ENCODE measurements around the gene TMEM132E.

TMEM132E gene

DNA sequence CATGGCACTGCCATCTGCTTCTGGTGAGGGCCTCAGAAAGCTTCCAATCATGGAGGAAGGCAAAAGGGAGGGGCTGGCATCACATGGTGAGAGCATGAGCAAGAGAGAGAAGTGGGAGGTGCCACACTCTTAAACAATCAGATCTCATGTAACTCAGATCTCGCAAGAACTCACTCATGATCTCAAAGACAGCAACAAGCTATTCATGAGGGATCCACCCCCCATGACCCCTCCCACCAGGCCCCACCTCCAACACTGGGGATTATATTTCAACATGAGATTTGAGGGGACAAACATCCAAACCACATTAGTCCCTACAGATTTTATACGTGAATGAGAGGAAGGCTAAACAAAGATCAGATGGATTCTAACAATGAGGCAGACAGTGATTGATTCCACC, 8.9 kb upstream of the TMEM132E start:
- DNase-seq: no peak

DNA sequence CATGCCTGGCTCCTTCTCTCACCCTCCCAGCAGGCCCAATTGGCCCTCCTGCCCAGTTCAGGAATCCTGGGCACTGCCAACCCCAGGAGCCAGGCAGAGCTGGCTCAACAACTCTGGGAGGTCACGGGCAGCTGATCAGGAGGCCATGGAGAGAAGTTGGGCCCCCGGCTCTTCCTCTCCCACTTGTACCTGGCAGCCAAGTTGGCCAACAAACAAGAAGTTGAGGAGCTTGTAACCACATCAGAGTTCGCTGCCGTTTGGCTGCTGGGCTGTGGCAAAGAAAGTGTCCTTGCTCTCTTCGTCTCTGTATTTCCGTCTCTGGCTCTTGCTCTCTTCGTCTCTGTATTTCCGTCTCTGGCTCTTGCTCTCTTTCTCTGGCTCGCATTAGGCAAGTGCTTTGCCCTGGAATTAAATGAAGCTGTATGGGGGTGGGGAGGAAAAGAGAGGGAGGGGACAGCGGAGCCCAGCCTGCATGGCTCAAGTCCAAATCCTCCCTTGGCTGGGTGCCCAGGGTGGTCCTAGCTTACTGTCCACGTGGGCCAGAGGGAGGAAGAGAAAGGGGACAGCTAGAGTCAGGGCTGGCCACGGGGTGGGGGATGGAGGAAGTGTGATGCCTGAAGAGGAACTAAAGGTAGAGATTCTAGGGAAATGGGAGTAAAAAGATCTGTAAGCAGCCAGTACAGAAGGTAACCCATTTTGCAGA, 7.8 kb upstream of the TMEM132E start:
- no peak for DNase-seq

DNA sequence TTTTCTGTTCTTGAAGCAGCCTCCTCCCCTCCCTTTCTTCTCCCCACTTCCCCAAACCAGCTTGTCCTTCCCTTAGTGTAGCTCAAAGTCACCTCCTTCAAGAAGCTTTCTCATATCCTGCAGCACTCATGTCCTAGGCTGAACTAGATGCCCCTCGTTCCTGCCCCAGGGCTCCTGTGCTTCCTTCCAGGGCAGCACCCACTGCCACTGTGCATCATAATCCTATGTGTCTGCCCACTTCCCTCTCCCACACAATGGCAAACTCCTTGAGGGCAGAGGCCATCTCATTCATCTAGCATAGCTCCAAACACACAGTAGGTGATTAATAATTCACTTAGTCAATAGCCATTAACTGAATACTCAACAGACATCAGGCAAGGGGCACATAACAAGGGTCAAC, 6.9 kb upstream of the TMEM132E start:
- no peak for DNase-seq

DNA sequence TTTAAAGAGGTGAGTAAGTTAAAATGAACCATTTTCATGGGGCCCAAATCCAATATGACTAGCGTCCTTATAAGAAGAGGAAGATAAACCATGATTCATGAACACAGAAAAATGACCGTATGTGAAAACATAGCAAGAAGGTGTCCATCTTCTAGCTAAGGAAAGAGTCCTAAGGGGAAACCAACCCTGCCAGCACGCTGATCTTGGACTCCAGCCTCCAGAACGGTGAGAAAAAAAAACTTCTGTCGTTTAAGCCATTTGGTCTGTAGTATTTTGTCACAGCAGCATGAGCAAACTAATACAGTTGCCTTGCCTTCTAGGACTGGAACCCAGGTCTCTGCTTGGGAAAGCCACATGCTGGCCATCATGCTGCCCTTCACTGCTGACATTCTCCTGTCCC, 4.2 kb upstream of the TMEM132E start:
- no peak for DNase-seq

DNA sequence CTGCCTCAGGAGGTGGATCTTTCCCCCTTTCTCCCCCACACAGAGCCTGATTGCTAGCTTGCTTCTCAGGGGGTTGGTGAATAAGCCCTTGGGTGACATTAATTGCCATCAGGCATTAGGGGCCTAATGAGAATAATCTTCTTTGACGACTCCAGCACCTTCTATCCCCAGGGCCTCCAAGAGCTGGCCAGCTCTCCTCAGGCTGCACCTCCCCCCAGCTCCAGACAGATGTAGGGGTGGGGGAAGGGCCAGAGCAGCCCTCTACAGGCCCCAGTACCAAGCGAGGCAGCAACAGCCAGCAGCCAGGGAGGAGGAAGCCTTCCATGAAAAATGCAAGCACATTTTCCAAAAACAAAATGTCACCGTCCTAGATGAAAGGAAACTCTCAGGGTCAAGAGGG, 1.4 kb upstream of the TMEM132E start:
- DNase-seq: no peak

DNA sequence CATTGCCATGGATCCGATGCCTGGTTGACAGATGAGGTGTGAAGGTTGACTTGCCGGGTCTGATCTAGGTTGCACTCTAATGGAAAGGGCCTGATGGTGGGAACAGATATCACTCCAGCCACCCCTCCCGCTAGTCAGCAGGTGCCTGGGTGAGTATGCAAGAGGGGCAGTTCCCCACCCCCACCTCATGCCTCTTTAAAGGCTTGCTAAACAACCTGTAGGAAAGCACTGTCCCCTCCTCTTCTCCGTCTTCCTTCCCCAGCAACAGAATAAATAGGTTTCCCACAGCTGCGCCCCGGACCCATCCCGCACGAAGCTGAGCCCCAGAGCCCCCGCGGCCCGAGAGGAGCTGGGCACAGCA, 746 bp upstream of the TMEM132E start:
- no peak for DNase-seq

DNA sequence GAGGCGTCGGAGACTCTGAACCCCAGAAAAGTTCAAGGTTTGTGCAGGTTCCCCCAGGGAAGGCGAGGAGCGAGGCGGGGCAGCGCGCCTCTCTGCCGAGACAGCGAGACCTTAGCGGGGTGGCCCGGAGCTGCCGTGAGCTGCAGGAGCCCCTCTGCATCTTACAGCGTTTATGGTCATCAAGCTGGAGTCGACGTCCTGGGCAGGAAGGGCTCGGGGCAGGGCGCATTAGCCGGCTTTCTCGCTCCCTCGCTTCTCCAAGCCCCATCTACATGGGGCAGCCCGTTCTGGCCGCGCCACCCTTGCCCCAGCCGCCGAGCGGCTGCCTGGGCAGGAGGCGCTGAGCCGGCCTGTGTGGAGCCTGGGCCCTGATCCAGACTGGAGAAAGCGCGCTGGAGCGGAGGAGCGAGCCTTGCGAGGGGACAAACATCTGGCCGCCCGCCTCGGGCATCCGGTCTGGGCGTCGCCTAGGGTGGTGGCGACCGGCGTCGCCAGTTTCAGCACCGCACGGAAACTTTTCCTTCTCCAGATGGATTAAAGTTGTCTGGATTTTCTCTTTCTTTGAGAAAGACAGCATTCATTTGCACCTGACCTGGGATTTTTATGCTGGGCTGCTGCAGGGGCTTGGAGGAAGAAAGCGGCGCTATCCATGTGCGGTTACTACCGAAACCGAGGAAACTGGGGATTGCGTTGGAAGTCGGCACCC, 750 bp downstream of the TMEM132E start:
- no peak for DNase-seq

DNA sequence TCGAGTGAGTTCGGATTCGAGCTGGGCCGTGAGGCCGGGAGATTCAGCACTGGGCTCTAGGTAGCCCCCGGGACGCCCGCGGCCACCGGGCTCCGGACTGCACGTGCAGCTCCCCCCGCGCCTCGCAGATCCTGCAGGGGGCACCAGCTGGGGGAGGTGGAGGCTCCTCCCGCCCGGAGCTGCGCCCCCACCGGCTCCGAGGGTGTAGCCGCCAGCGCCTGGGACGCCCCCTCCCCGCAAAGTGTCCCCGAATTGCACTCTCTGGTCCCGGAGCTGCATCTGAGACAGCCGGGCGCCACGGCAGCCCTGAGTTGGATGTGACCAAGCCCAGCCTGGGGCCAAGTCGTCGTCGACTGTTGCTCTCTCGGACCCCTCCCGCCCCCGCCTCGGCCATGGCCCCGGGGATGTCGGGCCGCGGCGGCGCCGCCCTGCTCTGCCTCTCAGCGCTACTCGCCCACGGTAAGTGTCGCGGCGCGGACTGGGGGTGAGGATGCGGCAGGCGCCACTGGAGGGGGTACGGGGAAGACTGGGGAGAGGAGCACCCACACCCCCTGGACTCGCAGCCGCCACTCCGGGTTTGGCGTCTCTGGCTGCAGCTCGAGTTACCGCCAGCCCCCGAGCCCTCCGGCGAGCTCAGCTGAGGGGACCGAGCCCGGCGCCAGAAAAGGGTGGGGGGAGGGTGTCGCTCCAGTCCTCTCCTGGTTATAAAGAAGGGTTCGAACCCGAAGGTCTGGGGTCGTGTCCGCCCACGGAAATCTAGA, 1.5 kb downstream of the TMEM132E start:
- no peak for DNase-seq

DNA sequence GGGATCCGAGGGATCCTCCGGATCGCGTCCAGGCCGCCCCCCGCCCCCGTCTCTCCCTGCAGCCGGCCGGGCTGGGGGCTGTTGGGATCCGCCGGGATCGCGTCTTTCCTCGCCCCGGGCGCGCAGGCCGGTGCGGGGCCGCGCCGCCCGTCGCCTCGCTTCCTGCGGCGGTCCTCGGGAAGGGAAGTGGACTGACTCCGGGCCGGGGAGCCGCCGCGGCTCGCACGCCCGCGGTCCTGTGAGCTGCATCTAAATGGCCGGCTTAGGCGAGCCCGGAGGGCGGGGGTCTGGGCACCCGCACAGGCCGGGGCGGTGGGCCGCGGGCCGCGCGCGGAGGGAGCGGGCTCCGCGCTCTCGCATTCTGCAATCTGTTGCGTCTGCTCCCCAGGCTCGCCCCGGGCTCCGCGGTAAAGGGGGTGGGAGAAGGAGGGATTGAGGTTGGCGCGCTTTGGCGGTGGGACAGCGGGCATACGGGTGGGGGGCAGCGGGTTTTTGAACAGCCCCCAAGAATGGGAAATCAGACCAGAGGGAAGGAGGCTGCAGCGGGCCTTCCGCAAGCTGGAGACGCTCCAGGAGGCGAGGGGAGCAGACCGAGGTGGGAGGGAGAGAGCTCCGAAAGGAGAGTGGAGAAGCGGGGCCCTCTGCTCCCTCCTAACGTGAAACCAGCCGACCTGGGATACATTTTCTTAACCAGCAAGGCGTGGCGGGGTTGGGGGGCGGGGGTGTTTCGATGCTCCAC, 2.2 kb downstream of the TMEM132E start:
- no peak for DNase-seq

DNA sequence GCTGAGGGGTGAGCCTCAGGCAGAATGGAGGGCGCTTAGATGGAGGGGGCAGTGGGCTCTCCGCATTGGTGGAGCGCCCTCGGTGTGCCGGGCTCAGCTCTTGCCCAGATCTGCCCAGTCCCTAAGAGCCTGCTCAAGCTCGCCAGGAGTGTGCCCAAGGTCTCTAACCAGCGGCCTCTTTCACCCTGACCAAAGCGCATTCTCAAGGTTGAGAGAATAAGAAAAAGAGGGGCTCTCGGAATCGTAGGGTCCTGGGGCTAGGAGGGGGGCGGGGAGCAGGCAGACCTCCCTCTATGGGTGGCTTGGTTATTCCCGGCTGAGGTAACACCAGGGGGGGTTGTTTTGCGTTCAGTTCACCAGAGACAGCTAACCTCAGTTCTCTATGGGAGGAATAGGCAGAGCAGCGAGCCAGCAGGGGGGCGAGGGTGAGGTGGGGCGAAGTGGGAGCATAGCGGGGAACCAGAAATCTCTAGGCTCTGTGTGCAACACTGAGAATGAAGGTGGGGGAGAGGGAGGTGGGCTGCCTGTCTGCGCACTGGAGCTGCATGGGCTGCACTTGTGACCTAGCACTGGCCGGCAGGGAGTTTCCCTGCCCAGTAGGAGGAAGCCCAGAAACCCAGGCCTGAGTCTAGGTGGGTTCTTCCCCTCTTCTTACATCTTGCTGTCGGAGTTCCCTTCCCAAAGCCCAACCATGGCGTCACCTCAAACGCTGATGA, 3.0 kb downstream of the TMEM132E start:
- DNase-seq: no peak

DNA sequence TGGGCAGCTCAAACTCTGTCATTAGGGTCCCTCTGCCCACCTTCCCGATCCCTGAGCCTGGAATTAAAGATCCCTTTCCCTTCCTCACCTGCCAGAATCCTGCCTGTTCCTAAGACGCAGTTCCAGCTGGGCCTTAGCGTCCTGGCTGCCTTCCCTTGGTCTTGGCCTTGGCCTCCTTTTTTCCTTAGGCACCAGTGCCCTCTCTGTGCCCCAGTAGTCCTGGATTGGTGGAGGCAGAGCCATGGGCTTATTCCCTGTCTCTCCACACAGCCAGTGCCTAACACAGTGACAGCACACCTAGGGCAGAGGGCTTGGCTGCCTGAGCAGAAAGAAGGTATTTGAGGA, 3.5 kb downstream of the TMEM132E start:
- no peak for DNase-seq

DNA sequence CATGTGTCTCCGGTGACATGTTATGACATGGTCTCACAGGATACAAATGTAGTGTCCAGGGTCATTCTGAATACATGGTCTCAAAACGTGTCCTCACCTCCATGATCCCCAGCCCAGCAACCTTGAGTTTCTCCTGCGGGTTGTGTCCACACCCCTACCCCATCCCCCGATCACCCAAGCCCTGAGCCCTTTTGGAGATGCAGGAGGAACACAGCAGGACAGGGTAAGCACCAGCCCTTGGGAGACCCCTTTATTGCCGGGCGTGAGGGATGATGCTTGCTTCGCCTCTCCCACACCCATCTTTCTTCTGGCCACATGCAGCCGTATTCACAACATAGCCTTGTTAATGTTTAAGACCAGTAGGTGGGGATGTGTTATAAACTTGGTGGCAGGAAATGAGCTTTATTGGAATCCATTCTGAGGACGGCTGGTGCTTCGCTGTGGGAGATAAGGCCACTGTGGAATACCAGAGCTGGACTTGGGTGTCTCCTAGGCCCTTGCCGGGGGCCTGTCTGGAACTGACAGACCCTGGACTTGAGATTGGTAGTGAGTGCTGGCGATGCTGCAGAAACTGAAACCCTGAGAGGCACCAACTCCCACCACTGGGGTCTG, 5.5 kb downstream of the TMEM132E start:
- no peak for DNase-seq

DNA sequence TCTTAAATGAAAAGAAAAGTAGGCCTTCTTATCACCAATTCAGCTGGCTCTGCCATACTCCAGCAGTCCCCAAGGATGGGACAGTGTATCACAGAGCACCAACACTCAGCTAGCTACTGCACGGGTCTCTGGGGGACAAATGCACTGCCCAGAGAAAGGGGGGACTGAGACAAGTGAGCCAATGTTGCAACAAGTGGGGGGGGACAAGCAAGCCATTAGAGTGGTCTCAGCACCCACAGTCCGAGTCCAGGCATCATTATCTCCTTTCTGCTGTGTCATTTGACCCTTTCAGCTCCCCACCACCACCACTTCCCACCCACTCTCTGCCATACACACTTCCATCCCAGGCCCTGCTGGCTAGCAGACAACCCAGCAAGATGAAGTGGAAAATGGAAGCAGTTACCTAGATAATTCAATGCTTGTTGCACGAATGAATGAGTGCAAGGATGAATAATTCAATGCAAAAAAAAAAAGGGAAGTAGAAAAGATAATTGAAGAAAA, 7.0 kb downstream of the TMEM132E start:
- no peak for DNase-seq

DNA sequence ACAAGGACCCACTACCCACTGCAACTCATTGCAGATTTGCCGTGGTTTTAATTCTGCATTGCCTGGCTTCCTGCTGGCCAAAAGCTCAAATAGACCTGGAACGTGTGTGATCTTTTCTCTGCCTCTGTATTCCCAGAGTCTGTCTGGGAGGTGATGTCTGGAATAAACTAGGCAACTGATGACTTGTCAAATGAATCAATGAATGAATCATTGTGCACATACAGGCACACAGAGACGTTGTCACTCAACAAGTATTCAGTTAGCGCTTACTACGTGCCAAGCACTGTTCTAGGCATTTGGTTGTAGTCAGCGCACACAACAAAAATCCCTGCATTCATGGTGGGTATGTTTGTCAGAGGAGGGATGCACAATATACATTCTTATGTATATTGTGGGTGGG, 8.9 kb downstream of the TMEM132E start:
- no peak for DNase-seq

DNA sequence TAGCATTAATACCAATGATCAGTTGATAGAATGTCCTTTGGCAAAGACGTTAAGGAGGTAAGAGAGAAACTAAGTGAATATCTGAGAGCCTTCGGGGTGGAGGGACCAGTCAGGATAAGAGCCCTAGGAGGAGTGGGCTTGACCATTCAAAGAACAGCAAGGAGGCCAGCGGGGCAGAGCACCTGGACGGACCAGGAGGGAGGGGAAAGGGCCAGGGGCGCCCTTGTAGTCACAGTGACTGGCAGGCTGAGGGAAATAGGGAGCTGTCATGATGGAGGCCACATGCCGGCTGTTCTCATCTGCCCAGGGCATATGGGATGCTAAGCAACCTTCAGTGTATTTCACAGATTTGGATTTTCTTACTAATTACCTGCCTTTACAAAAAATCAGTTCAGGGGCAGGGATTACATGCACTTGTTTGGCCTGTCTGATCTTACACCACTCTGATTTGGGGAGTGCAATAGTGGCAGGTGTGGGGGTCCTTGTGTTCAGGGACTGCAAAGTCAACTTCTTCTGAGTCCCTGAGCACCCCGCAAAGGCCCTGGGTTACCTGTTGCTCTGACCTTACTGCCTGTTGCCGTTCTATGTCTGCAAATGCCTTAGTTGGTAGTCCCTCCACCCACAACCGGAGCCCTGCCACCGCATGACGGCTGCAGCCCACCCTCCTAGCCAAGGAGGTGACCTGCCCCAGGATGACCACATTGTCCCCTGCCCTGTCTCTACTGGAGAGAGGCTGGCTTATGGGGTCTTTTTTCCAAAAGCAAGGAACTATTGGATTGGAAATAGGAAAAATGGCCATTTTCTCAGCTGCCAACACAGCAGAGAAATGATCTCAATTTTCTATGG, 10.0 kb downstream of the TMEM132E start:
- DNase-seq: no peak

DNA sequence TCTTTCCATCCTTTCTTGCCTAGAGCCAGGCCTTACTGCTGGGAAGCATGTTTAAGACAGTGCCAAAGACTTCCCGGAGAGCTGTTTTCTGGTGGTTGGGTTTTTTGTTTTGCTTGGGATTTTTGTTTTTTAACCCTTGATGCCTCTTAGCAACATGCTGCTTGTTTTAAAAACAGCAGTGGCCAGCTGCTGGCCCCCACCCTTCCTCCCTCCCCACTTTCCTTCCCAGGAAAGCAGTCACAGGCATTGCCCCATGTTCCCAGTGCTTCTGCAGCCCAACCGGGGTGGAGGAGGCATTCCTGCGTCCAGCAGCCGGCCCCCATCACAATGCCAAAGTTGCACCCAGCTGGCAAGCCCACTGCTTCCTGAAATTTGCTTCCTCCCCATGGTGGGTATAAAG, 12.6 kb downstream of the TMEM132E start:
- DNase-seq: no peak

DNA sequence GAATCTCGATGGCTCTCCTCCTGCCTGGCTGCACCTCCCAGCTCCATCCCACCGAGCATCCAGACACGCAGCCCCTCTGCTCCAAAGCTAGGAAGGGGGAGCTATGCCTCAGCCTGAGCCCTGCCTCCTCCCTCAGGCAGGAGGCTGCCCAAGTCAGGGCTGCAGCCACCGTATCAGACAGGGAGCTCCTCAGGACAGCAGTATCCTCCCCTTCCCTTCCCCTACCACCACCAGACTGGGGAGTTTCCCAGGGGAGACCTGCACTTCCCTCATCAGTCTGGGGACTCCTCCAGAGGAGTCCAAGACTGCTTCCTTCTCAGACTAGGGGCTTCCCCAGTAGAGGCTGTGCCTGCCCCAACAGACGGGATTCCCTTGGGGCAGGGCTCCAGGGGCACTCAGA, 17.5 kb downstream of the TMEM132E start:
- DNase-seq: no peak

DNA sequence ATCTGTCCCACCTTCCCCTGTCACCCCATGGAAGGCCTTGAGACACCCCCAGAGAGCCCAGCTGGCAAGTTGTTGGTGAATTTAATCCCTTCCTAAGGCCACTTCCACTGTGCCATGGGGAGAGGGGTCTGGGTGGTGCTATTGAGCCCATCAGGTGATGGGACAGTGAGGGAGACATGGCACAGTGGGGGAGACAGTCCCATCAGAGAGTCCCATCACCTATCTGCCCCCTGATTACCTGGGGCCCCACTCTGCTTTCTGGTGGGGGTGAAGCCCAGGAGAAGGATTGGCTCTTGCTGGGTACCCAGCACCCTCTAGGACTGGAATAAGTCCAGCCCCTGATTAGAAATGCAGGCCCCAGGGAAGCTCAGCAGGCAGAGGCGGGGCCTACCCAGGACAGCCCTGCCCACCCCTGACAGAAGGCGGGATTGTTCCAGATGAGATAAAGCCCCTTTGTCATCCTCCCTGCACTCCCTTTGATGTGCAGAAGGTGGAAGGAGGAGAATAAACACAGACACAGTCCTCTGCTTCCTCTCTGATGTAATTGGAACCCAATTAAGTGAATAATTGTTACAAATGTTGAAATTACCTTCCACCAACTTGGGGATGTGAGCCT, 18.9 kb downstream of the TMEM132E start:
- no peak for DNase-seq

DNA sequence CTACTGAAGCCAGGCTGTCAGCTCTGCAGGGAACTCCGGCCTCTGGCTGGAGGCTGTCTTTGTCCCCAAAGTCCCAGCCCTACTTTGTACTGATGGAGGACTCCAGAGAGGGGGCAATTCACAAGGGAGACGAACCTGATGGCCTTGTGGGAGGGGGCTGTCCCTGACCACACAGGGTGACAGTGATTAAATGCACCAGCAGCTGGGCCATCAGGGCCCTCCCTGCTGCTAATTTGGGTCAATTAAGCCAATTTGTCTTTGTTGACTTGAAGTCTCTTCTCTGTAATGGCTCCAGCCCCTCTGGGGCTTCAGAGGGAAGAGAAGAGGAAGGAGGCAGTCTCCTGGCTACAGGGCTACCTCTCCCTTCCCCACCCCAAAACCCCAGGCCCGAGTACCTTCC, 22.0 kb downstream of the TMEM132E start:
- no peak for DNase-seq

DNA sequence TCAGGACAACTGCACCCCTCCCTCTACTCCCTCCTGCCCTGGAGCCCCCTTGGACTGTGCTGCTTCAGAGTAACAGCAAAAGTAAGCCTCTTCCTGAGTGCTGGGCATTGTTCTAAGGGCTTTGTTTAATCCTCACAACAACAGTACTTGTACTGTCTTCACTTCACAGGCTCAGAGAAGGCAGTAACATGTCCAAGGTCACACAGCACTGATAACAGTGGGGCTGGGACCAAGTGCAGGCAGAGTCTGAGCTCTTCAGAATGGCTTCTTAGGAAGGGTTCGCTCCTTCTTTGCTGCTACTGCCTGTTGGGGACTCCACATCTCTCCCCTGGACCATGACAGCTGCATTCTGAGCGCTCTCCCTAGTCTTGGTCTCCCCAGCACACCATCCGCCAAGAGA, 24.6 kb downstream of the TMEM132E start:
- DNase-seq: no peak

DNA sequence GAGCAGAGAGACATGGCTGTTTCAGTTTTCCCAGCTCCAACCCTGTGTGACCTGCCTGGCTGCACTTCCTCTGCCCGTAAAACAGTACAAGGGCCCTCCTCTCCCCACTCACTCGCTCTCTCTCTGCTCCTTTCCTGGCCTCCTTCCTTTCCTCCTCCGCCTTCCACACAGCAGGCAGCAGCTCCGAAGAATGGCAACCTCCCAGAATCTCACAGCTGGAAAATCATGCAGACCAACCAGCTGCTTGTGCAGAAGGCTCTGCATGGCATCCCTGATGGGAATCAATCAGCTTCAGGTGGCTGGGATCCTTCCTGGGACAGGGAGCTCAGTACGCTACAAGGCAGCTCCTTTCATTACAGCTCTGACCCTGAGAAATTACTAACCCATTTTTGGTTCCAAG, 27.4 kb downstream of the TMEM132E start:
- no peak for DNase-seq
